ENCODE data around the gene RPL39L.

GRCh38 chr3:187162265-187162953 lies 23.1 kb upstream of the RPL39L start:
- TF ChIP-seq CTCF (IDR thresholded peaks at IDR 0.05) (no peak), POLR2A (IDR thresholded peaks at IDR 0.05) (no peak)
